Activated CD4-positive, alpha-beta T cell treated with anti-CD3 and anti-CD28 coated beads for 48 hours (primary cell): Measurements from ENCODE around the gene WDFY4.

Experiments
- DNase-seq: peaks from one replicate; pipeline ENCODE4 v3.0.0-alpha.2; 2020

Gene WDFY4

DNA sequence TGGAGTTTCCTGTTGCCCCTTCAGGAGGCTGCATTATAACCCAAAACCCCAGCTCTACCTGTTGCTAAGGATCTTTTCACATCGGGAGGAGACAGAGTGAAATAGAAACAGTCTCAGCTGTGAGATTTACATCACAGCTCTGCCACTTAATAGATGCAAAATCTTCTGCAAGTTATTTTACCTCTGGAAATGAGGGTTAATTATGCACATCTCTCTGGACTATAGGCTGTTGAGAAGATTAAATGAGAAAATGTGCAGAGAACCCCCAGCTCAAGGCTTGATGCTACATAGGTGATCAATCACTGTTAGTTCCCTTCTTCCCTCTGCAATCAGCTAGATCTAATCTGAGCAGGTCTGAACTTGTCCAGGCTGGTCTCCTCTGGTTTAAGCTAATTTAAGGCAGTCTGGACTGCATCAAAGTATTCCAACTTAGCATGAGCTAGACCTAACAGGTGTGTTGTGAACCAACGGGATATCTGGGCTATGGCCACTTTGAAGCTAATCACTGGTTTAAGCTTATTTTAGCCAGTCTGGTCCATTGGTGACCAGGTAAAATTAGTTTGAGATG, 263.9 kb downstream of the WDFY4 start:
- DNase-seq, result no peak

DNA sequence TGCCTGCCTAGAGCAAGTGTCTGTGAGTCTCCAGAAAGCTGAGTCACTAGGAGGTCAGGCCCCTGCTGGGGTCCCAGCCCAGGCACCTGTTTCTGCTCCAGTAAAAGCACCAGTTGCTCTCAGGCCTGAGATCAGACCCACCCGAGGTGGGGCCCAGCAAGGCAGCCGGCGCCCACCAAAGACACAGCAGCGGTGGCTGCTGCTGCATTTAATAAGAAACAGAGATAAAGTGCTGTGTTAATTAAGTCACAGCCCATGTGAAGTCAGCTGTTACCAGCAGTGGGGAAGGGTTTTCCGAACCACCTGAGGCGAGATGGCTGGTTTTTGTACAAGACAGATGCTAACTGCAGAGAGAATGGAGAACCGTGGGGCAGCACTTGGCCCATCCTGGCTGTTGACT, 267.0 kb downstream of the WDFY4 start:
- DNase-seq, result no peak

DNA sequence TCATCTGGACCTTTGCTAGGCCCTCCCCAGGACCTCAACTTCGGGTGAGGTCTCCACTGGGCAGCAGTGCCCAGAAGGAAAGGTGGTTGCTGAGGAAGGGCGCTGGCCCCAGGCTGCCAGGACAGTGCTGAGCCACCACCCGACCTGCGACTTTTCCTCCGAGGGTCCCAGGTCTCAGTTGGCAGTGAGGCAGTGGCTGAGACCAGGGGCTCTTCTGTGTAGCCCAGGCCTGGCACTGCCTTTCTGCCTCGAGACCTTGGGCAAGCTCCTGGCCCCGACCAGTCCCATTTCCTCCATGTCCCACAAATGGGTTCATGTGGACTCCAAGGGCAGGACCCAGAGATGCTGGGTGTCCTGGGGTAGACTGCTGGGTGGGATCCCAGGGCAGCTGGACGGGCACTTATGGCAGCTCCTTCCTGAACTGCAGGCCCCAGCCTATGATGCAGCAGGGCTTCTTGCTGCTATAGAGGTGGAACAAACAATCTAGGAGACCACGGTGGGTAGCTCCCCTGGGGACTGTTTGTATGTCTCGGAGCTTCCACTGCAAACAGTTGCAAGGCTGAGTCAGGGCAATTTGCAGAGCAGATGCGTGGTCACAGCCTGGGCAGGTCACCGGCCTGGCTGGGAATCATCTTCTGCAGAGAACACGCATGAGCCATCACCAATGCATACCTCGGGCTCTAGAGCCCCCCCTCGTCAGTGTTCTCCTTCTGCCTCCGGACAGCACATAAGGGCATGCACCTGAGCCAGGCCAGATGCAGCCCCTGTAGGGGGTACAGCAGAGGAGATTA, 272.9 kb downstream of the WDFY4 start:
- no peak for DNase-seq

DNA sequence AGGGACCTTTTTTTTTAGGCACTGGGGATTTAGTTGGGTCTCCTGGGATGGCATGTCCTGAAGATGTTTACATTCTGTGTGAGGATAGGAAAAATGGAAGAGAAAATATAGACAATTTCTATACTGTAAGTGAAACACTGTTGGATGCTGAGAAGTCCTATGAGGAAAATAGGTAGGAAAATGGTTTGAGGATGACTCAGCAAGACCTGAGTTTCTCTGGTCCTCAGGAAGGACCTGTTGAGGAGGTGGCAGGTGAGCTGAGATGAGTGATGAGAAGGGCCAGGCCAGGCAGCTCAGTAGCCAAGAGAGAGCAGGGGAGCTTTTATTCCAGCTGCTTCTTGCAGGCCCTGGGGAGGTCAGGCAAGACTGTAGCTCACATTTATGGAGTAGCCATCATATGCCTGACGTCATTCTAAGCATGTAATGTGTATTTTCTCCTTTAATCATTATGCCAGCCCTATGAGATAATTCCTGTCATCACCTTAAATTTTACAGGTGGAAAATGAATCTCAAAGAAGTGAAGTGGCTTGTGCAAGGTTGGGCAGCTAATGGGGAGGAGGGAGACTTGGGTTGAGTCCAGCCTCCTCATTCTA, 274.0 kb downstream of the WDFY4 start:
- no peak for DNase-seq

DNA sequence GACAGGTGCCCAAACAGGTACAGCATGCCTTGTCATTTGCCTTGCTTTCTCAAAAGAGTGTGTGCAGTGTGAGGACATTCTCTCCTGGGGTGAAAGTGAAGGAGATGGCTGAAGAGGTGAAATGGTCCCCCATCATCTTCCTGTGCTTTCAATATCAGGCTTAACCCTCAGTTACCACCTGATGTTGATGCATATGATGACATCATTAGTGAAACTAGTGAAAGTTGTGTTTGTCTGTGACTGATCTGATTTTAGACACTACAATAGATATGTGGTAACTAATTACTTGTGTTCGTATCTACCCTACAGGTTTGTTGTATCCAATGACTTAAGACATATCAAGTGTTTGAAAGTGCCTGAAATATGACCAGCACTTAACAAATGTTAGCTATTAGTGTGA, 279.4 kb downstream of the WDFY4 start:
- DNase-seq, result no peak

DNA sequence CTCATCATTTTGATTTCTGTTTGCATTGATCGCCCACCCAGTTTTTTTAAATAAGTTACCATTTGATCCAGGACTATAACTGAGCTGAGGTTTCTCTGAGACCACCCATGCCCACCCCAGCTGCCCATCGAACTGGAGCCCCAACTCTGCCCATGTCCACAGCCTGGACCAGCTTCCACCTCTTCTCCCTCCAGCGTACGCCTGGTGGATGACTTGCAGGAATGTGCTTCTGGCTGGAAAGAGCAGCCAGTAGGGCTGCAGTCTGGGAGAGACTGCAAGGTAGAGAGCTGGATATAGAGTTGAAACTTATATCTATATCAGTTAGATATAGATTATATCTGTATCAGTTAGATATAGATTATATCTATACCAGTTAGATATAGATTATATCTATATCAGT, 280.8 kb downstream of the WDFY4 start:
- no peak for DNase-seq

DNA sequence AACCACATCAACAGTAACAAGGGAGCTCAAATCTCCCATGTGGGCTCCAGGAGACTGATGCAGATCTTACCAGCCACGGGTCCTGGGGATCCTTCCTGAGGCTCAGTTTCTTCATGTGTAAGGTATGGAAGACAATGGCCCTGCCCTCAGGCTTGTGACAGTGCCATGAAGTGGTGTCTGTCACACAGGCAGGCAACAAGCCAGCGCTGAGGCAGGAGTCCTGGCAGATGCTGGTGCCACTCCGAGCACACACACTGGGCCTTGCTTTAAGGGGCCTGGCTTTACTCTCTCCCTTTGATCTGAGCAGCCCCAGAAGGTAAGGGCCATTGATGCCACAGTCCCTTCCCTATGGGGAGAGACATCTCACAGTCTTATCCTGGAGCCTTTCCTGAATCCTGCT, 283.4 kb downstream of the WDFY4 start:
- no peak for DNase-seq

DNA sequence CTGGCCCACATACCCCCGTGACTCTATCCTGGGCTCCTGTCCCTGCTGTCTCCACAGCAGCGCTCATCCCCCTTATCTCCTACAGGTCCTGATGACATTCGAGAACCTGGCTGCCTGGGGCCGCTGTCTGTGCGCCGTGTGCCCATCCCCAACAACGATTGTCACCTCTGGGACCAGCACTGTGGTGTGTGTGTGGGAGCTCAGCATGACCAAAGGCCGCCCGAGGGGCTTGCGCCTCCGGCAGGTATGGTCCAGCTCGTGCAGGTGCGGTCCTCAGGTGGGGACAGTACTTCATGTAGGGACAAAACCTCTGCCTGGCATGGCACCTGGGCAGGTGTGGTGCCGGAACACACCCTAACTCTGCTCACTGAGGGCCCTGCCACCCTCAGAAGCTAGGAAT, 285.4 kb downstream of the WDFY4 start:
- no peak for DNase-seq

DNA sequence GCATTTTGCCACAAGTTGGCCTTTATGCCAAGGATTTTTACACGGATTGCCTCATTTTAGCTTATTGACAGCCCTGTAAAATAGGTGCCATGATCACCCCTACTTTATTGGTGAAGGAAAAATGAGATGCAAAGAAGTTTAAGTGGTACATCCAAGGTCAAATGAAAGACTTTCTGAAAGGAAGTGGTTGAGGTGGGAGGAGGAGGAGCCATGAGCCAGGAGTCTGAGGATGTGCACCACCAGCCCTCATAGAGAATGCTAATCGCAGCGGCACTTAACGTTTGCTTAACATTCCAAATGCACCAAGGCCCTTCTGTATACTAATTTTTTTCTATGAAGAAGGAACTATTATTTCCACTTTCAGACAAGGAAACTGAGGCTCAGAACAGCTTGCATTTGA, 286.0 kb downstream of the WDFY4 start:
- DNase-seq, result no peak

DNA sequence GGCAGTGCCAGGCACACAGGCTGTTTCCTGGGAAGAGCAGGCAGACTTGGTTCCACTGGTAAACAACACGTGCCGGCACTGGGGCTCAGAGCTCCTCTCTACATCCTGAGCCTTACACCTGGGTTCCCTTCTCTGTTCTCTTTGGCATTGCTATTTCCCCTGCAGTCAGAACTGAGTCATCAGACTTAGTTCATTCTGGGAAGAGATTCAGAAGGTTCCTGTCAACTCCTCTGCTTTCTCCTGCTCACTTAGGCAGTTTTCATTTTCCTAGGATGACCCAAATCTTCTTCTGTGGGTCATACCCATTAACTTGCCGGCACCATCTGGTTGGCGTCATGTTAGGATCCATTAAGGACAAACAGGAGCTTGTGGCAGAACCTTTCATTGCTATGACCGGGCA, 288.4 kb downstream of the WDFY4 start:
- DNase-seq, result no peak

DNA sequence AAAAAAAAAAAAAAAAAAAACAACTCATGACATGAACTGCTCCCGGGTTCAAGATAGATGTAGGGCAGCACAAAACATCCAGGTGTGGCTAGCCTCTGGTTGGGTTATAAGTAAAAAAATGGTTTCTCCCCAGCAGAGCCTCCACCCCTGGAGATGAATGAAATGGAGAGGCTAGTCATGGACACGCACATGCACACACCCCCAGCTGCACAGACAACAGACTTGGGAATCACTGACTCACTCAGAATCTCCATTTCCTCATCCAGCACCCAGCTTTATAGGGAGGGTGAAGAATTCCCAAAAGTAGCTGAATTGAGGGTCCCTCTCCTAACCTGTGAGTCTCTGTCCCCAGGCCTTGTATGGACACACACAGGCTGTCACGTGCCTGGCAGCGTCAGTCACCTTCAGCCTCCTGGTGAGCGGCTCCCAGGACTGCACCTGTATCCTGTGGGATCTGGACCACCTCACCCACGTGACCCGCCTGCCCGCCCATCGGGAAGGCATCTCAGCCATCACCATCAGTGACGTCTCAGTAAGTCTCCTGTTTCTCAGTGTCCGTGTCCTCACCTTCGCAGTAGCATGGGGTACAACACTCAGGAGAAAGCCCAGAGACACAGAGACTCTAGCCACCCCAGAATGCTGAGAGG, 290.0 kb downstream of the WDFY4 start:
- no peak for DNase-seq

DNA sequence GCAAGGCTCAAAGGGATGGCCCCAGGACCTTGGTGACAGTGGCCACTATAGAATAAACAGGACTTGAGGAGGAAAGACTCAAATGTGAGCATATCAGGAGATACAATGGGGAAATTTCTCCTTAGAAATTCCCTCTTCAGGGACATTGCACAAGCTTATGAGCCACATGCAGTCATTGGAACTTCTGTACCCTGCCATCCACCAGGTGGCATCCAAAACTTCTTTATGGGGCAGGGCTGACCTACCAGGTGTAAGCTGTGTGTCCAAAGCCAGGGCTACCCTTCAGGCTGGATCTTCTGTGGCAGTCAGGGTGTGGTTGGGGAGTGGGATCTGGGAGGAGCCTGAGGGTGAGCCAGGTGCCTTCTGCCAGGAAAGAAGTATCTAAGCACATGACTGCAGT, 291.5 kb downstream of the WDFY4 start:
- DNase-seq, result peak; percentile 6

DNA sequence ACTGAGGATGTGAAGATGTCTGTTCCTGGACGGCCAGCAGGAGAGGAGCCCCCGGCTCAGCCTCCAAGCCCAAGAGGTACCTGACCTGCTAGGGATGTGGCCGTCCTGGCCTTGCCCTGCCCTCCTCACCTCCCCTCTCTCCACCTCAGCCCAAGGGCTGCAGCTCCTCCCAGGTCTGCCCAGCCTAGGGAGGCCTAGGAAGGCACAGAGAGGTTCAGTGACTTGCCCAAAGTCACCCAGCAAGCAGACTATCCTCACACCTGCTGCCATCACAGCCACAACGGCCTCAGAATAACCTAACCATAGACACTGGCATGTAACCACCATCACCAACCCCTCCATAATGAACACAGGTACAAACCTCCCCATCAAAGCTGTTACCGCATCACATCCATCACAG, 293.6 kb downstream of the WDFY4 start:
- DNase-seq, result no peak

DNA sequence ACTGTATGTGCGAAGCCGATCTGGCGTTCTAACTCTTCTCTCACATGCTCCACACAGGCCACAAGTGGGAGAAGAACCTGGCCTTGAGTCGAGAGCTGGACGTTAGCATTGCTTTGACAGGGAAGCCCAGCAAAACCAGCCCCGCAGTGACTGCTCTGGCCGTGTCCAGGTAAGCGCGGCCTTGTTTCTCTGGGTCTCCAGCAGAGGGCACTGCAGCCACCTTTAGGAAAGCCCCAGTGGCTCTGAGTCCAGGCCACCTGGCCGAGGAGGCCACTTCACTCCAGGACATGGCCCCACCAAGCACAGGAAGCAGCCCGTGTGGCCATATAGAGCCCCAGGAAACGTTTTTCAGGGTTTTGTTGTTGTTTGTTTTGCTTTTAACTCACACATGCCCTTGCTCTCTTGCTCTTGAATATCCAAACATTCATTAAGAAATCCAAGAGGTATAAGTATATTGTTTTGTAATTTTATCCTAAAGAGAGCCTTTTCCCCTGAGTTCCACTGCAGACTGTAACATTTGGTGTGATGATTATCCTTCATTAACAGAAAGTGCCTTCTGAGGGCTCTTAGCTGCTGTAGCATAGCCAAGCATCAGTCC, 296.7 kb downstream of the WDFY4 start:
- peak; percentile 61 for DNase-seq

DNA sequence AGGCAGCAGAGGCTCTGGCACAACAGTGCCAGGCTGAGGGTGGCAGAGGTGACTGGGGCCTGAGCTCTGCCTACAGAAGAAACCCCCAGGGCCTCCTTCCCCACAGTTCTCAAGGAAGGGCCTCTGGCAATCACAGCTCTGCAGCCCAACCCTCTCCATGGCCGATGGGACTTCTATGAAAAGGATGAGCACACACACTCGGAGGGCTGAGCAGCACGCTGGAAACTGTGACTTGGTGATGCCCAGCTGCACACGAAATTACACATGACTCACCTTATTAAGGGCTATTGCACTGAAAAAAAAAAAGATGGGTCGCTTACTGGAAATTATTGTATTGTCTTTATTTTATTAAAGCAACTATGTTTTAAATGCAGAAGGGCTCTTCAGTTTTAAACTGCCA, 297.9 kb downstream of the WDFY4 start:
- DNase-seq, result no peak

DNA sequence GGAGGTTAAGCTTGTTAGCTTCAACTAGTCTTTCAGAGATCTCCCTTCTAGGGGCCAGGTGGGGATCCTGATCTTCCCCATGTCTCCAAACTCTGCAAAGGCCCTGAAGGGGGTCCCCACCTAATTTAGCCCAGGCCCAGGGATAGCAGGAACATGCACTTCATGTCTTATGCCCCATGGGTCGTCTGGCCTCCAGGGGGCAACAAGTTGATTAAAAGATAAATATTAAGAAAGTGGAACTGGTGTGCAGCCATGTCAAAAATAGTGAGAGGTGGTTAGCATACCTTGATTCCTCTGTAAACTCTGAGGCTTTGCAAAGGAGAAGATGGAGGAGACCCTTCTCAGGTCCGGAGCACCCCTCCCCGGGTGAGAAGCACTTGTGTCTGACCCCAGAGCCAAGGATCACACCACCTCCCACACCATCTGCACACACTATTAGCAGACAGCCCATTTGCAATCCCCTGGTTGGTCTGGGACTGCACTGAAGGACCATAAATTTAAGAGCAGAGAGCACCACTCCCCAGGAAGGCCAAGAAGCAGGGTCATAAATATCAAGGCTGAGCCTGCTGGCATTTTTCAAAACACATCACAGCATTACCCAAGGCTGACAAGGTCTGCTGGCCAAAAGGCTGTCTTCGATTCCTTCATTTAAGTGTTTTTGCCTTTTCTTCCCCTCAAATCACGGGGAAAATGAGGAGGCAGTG, 299.1 kb downstream of the WDFY4 start:
- DNase-seq, result no peak

DNA sequence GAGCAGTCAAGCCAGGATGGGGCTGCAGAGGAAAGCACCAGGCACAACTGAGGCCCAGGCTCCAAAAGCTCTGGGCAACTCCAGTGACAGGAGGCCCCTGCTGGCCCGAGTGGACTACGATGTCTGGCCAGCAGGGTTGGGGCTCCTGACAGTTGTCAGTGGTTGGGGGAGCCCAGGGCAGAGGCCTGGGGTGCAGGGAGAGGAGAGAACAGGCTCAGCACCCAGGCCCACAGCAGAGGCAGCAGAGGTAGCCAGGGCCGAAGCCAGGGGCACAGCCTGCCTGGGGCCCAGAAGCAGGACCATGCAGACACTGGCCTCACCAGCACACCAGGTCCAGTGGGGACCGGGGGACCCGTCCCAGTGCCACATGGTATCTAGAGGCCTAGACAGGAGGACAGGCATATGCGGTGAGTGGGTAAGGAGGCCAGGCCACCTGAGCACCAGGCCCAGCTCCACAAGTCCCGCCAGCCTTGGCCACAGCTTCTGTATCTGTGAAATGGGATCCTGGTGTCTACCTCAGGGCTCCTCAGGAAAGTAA, 301.0 kb downstream of the WDFY4 start:
- DNase-seq, result no peak

DNA sequence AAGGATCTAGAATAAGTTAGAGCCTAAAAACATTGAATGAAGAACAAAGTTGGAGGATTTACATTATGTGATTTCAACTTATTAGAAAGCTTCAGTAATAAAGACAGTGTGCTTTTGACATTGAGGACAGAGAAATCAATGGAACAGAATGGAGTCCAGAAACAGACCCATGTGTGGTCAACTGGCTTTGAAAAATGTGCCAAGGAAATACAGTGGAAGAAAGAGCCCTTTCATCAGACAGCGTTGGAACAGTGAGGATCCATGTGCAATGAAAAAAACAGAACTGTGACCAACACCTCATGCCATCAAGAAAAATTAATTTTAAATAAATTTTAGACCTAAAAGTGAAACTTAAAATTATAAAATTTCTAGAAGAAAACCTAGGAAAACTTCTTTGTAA, 305.6 kb downstream of the WDFY4 start:
- no peak for DNase-seq

DNA sequence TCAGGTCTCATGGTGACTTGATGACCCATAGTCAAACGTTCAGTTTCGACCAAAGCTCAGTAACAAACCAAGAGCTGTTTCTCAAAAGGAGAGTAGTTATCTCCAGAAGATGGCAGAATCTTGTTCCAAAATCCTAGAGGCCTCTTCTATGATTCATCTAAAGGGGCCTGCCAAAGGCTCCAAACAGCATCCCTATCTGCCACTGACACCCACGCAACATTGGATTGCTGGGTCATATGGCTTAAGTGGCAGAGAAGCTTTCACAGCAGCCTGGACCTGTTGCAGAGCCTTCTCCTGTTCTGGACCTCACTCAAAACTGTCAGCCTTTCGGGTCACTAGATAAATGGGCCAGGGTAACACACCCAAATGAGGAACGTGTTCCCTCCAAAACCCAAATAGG, 309.0 kb downstream of the WDFY4 start:
- DNase-seq, result no peak

DNA sequence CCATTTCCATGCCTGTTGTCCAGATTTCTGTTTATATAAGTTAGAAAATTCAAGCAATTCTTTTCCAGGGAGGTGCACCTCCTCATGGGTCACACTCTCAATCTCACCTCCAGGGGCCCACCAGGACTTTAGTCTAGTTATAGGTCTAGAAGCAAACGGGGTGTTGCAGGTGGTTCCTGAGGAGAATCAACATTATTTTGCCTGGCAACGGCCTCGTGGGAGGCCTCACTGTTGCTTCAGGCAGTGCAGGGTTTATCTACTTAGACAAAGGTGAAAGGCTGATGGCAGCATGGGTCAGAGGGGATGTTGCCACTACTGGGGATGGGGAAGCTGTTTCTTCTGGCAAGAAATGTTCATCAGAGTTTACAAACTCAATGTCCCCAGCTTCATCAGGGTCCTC, 311.7 kb downstream of the WDFY4 start:
- DNase-seq, result no peak

DNA sequence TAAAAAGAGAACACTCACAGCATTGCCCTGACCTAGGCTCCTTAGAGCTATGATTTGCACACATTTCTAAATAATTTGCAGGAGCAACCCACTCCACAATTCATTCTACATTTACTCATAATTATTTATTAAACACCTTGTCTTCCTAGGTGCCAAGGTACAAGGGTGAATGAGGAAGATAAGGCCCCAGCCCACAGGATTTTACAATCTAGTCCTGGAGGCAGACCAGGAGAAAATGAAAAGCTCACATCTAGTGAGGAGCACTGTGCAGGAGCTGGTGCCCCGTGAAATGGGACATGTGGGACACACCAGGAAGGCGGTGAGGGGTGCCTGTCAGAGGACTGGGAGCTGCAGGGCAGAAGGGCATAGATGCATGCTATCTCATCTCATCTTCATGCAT, 314.7 kb downstream of the WDFY4 start:
- no peak for DNase-seq
